ENCODE results near the gene OR51F1.

DNA sequence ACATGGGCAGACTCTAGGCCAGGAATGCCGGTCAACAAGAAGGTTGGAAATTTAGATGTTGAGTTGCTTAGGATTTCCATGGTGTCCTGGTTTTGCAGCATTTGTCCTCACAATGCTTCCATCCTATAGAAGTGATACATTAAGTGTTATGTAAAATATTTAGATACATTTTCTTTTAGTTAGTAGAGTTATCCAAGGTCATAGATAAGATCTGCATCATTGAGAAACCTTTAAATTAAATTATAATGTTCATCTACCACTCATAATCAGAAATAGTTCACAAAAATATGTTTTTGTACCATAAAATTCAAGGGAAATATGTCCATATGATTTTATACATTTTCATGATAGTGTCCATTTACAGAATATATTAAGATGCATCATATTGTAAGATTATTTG lies at the start of gene OR51F1:
- TF ChIP-seq, protein P1, sequence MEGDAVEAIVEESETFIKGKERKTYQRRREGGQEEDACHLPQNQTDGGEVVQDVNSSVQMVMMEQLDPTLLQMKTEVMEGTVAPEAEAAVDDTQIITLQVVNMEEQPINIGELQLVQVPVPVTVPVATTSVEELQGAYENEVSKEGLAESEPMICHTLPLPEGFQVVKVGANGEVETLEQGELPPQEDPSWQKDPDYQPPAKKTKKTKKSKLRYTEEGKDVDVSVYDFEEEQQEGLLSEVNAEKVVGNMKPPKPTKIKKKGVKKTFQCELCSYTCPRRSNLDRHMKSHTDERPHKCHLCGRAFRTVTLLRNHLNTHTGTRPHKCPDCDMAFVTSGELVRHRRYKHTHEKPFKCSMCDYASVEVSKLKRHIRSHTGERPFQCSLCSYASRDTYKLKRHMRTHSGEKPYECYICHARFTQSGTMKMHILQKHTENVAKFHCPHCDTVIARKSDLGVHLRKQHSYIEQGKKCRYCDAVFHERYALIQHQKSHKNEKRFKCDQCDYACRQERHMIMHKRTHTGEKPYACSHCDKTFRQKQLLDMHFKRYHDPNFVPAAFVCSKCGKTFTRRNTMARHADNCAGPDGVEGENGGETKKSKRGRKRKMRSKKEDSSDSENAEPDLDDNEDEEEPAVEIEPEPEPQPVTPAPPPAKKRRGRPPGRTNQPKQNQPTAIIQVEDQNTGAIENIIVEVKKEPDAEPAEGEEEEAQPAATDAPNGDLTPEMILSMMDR (conservative IDR thresholded peaks at IDR 0.05; ENCODE audit: low read depth, low read length), result no peak
- TF ChIP-seq RAD21 (IDR thresholded peaks at IDR 0.05; ENCODE audit: low read length) (no peak), POLR2A (IDR thresholded peaks at IDR 0.05; ENCODE audit: low read depth, low read length) (no peak), MAZ (IDR thresholded peaks at IDR 0.05; ENCODE audit: borderline replicate concordance, low read depth, low read length) (no peak), MAFK (IDR thresholded peaks at IDR 0.05; ENCODE audit: low read depth, low read length) (no peak), NFE2L2 (IDR thresholded peaks at IDR 0.05; ENCODE audit: low read depth, low read length) (no peak), MXI1 (IDR thresholded peaks at IDR 0.05; ENCODE audit: borderline replicate concordance, low read depth, low read length) (no peak), RFX5 (IDR thresholded peaks at IDR 0.05; ENCODE audit: low read depth, low read length) (no peak), CEBPB (IDR thresholded peaks at IDR 0.05; ENCODE audit: low read depth, low read length) (no peak), RCOR1 (IDR thresholded peaks at IDR 0.05; ENCODE audit: insufficient replicate concordance, low read length) (no peak), BHLHE40 (IDR thresholded peaks at IDR 0.05; ENCODE audit: low read depth, low read length) (no peak), FOS (IDR thresholded peaks at IDR 0.05; ENCODE audit: low read depth, low read length) (no peak)
- TF ChIP-seq, protein P2, sequence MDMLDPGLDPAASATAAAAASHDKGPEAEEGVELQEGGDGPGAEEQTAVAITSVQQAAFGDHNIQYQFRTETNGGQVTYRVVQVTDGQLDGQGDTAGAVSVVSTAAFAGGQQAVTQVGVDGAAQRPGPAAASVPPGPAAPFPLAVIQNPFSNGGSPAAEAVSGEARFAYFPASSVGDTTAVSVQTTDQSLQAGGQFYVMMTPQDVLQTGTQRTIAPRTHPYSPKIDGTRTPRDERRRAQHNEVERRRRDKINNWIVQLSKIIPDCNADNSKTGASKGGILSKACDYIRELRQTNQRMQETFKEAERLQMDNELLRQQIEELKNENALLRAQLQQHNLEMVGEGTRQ (IDR thresholded peaks at IDR 0.05; ENCODE audit: low read depth, low read length), result no peak
